Activated CD8-positive, alpha-beta memory T cell treated with anti-CD3 and anti-CD28 coated beads, Interleukin-2, amount 10 ng/mL, durations not matched to agents 7 days and 5 days (primary cell): ENCODE data around the gene TTC27. TPM values are rescaled to one million over a fixed set of nuclear protein-coding genes. Genes with fewer than 3 reads are reported as not detected.
"Not testable (repeated sequence)": the region's sequence is repeated elsewhere in the genome, so short reads cannot be mapped to it uniquely, and the experiment has no call there.

ENCODE experiments used
- ATAC-seq: fragments of 150-1000 bp; cut with Tn5 transposase; one replicate; pipeline ENCODE4 v1.10.0; 2021; ENCODE audit warnings: moderate library complexity
- CTCF ChIA-PET: fragments of 350-600 bp; sonication (Branson Sonifier 250); formaldehyde crosslinking; loops from one replicate; lab custom pipeline; 2021; ENCODE audit warnings: antibody characterized with exemption; lab: Charles Lee
- DNase-seq: peaks from one replicate; pipeline ENCODE4 v3.0.0-alpha.2; 2020
- H3K27ac Mint-ChIP-seq: one replicate; pipeline ENCODE4 v1.8.0; 2021; ENCODE audit warnings: mild to moderate bottlenecking, mixed read lengths
- H3K27me3 Mint-ChIP-seq: one replicate; pipeline ENCODE4 v1.8.0; 2021; ENCODE audit warnings: mixed read lengths
- H3K36me3 Mint-ChIP-seq: one replicate; pipeline ENCODE4 v1.8.0; 2021; ENCODE audit warnings: mild to moderate bottlenecking, mixed read lengths
- H3K4me1 Mint-ChIP-seq: one replicate; pipeline ENCODE4 v1.8.0; 2021; ENCODE audit warnings: mixed read lengths
- H3K4me3 Mint-ChIP-seq: one replicate; pipeline ENCODE4 v1.8.0; 2021; ENCODE audit warnings: mild to moderate bottlenecking, moderate library complexity, mixed read lengths
- H3K9me3 Mint-ChIP-seq: one replicate; pipeline ENCODE4 v1.8.0; 2022; ENCODE audit warnings: low read depth, mixed read lengths
- total RNA-seq, 2 experiments: library from RNA; stranded (reverse); gene quantifications; one replicate each; pipeline ENCODE4 v1.2.3, GENCODE V29; 2021

TTC27 gene
- total RNA-seq, 2 experiments from 2014 or later = 17.0 to 22.6 TPM

- CTCF ChIA-PET = no interaction called here
- no peaks in the 10 kb centered on the region for H3K27me3 Mint-ChIP-seq
- no peaks in the 10 kb centered on the region for H3K9me3 Mint-ChIP-seq
- peaks cover 14% of the 10 kb centered on the region for H3K36me3 Mint-ChIP-seq
- peaks cover 26% of the 10 kb centered on the region for H3K4me1 Mint-ChIP-seq
- H3K27ac Mint-ChIP-seq = peak overlapping the region; percentile 32
- no peak for DNase-seq
- ATAC-seq = no peak
- H3K4me3 Mint-ChIP-seq = no peak overlapping the region
Measured at GRCh38 chr2:32632089-32632488, 4.2 kb downstream of the TTC27 start.

GRCh38 chr2:32633040-32633439 is 5.2 kb downstream of the TTC27 start:
- Mint-ChIP-seq H3K27me3 (no peaks in the 10 kb centered on the region), H3K27ac (no peak overlapping the region), H3K4me1 (peaks cover 19% of the 10 kb centered on the region), H3K4me3 (no peak overlapping the region), H3K9me3 (no peaks in the 10 kb centered on the region), H3K36me3 (peaks cover 14% of the 10 kb centered on the region)
- no peak for ATAC-seq
- no peak for DNase-seq
- CTCF ChIA-PET = no interaction called here

- H3K36me3 Mint-ChIP-seq = peaks cover 16% of the 10 kb centered on the region
- H3K9me3 Mint-ChIP-seq, H3K4me1 Mint-ChIP-seq, H3K4me3 Mint-ChIP-seq, CTCF ChIA-PET, H3K27ac Mint-ChIP-seq, ATAC-seq, H3K27me3 Mint-ChIP-seq, DNase-seq: not testable (repeated sequence)
Measured at GRCh38 chr2:32638548-32638947, 10.7 kb downstream of the TTC27 start.

GRCh38 chr2:32641180-32641579 is 13.3 kb downstream of the TTC27 start:
- no peak overlapping the region for H3K27ac Mint-ChIP-seq
- H3K36me3 Mint-ChIP-seq = peaks cover 19% of the 10 kb centered on the region
- H3K4me3 Mint-ChIP-seq = no peak overlapping the region
- H3K27me3 Mint-ChIP-seq = no peaks in the 10 kb centered on the region
- H3K9me3 Mint-ChIP-seq = no peaks in the 10 kb centered on the region
- H3K4me1 Mint-ChIP-seq = no peaks in the 10 kb centered on the region
- DNase-seq (no peak), ATAC-seq (no peak)
- CTCF ChIA-PET = no interaction called here

GRCh38 chr2:32647180-32647651 is 19.4 kb downstream of the TTC27 start:
- Mint-ChIP-seq H3K4me3 (no peak overlapping the region), H3K9me3 (no peaks in the 10 kb centered on the region), H3K4me1 (no peaks in the 10 kb centered on the region), H3K36me3 (peaks cover 28% of the 10 kb centered on the region), H3K27ac (no peak overlapping the region), H3K27me3 (no peaks in the 10 kb centered on the region)
- CTCF ChIA-PET = no interaction called here
- ATAC-seq = no peak
- DNase-seq = no peak

GRCh38 chr2:32652555-32653209 is 24.8 kb downstream of the TTC27 start:
- CTCF ChIA-PET = no interaction called here
- ATAC-seq = no peak

GRCh38 chr2:32656069-32656468 is 28.2 kb downstream of the TTC27 start:
- ATAC-seq = no peak
- no peaks in the 10 kb centered on the region for H3K4me1 Mint-ChIP-seq
- H3K4me3 Mint-ChIP-seq = no peak overlapping the region
- peaks cover 41% of the 10 kb centered on the region for H3K36me3 Mint-ChIP-seq
- H3K9me3 Mint-ChIP-seq = no peaks in the 10 kb centered on the region
- DNase-seq = no peak
- no peak overlapping the region for H3K27ac Mint-ChIP-seq
- CTCF ChIA-PET = no interaction called here
- H3K27me3 Mint-ChIP-seq = no peaks in the 10 kb centered on the region

More at GRCh38 chr2:32652555-32653209, 24.8 kb downstream of the TTC27 start:
- DNase-seq = no peak
- Mint-ChIP-seq H3K4me3 (no peak overlapping the region), H3K36me3 (peaks cover 34% of the 10 kb centered on the region), H3K9me3 (no peaks in the 10 kb centered on the region), H3K27me3 (no peaks in the 10 kb centered on the region), H3K4me1 (no peaks in the 10 kb centered on the region), H3K27ac (no peak overlapping the region)

GRCh38 chr2:32663864-32664263 is 36.0 kb downstream of the TTC27 start:
- H3K9me3 Mint-ChIP-seq = no peaks in the 10 kb centered on the region
- H3K4me1 Mint-ChIP-seq = no peaks in the 10 kb centered on the region
- H3K4me3 Mint-ChIP-seq = no peak overlapping the region
- CTCF ChIA-PET = no interaction called here
- H3K36me3 Mint-ChIP-seq = peaks cover 42% of the 10 kb centered on the region
- no peaks in the 10 kb centered on the region for H3K27me3 Mint-ChIP-seq
- no peak overlapping the region for H3K27ac Mint-ChIP-seq
- DNase-seq (no peak), ATAC-seq (no peak)

- ATAC-seq (no peak), DNase-seq (no peak)
- CTCF ChIA-PET = interaction anchor here (0.7 kb wide), 1 partner anchor 165 kb away, joined by 4 read pairs; no protein-coding TSS in a partner anchor
- H3K4me1 Mint-ChIP-seq = no peaks in the 10 kb centered on the region
- H3K9me3 Mint-ChIP-seq = no peaks in the 10 kb centered on the region
- H3K36me3 Mint-ChIP-seq = peaks cover 25% of the 10 kb centered on the region
- H3K27ac Mint-ChIP-seq = no peak overlapping the region
- no peaks in the 10 kb centered on the region for H3K27me3 Mint-ChIP-seq
- no peak overlapping the region for H3K4me3 Mint-ChIP-seq
Measured at GRCh38 chr2:32666704-32667103, 38.9 kb downstream of the TTC27 start.

- CTCF ChIA-PET = no interaction called here
- no peaks in the 10 kb centered on the region for H3K27me3 Mint-ChIP-seq
- ATAC-seq = no peak
- H3K27ac Mint-ChIP-seq = no peak overlapping the region
- no peak overlapping the region for H3K4me3 Mint-ChIP-seq
- peaks cover 30% of the 10 kb centered on the region for H3K36me3 Mint-ChIP-seq
- H3K9me3 Mint-ChIP-seq = no peaks in the 10 kb centered on the region
- no peak for DNase-seq
- no peaks in the 10 kb centered on the region for H3K4me1 Mint-ChIP-seq
Measured at GRCh38 chr2:32668254-32668653, 40.4 kb downstream of the TTC27 start.

GRCh38 chr2:32671885-32672533 is 44.2 kb downstream of the TTC27 start:
- no peak overlapping the region for H3K4me3 Mint-ChIP-seq
- no peak overlapping the region for H3K27ac Mint-ChIP-seq
- ATAC-seq (no peak), DNase-seq (no peak)
- peaks cover 22% of the 10 kb centered on the region for H3K36me3 Mint-ChIP-seq
- H3K9me3 Mint-ChIP-seq = no peaks in the 10 kb centered on the region
- CTCF ChIA-PET = no interaction called here
- H3K27me3 Mint-ChIP-seq = no peaks in the 10 kb centered on the region
- H3K4me1 Mint-ChIP-seq = no peaks in the 10 kb centered on the region

- Mint-ChIP-seq H3K36me3 (peaks cover 19% of the 10 kb centered on the region), H3K4me3 (no peak overlapping the region), H3K4me1 (no peaks in the 10 kb centered on the region), H3K27me3 (no peaks in the 10 kb centered on the region), H3K9me3 (no peaks in the 10 kb centered on the region), H3K27ac (no peak overlapping the region)
- CTCF ChIA-PET = no interaction called here
- DNase-seq (no peak), ATAC-seq (no peak)
Measured at GRCh38 chr2:32678825-32679224, 51.0 kb downstream of the TTC27 start.

GRCh38 chr2:32680942-32681341 is 53.1 kb downstream of the TTC27 start:
- CTCF ChIA-PET = no interaction called here
- no peaks in the 10 kb centered on the region for H3K4me1 Mint-ChIP-seq

GRCh38 chr2:32683520-32684086 is 55.8 kb downstream of the TTC27 start:
- Mint-ChIP-seq H3K4me3 (no peak overlapping the region), H3K4me1 (peaks cover 6% of the 10 kb centered on the region), H3K27me3 (no peaks in the 10 kb centered on the region), H3K27ac (no peak overlapping the region), H3K9me3 (no peaks in the 10 kb centered on the region), H3K36me3 (peaks cover 17% of the 10 kb centered on the region)
- CTCF ChIA-PET = no interaction called here
- ATAC-seq (no peak), DNase-seq (no peak)

More at GRCh38 chr2:32680942-32681341, 53.1 kb downstream of the TTC27 start:
- DNase-seq = no peak
- no peak overlapping the region for H3K4me3 Mint-ChIP-seq
- no peaks in the 10 kb centered on the region for H3K27me3 Mint-ChIP-seq
- peaks cover 19% of the 10 kb centered on the region for H3K36me3 Mint-ChIP-seq
- H3K27ac Mint-ChIP-seq = no peak overlapping the region
- no peak for ATAC-seq
- H3K9me3 Mint-ChIP-seq = no peaks in the 10 kb centered on the region
